Measurements from ENCODE around the gene NRDE2.

Gene NRDE2

DNA sequence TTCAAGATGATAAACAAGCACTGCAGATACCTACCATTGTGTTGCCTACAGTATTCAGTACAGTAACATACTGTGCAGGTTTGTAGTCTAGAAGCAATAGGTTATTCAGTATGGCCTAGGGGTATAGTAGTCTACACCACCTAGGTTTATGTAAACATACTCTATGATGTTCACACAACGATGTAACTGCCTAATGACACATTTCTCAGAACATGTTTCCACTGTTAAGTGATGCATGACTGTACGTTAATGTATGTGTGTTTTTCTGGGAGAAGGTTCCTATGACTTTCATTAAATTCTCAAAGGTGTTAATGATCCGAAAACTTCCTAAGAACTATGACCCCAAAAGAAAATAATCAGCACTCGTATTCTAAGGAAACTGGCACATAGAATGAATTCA, 44.2 kb upstream of the NRDE2 start (continued):
- TF ChIP-seq ZNF274 (IDR thresholded peaks at IDR 0.05; ENCODE audit: low read length): no peak
- TF ChIP-seq ZNF274 (tag by site-specific recombination; IDR thresholded peaks at IDR 0.05; ENCODE audit: borderline replicate concordance): no peak
- TF ChIP-seq, protein P1, sequence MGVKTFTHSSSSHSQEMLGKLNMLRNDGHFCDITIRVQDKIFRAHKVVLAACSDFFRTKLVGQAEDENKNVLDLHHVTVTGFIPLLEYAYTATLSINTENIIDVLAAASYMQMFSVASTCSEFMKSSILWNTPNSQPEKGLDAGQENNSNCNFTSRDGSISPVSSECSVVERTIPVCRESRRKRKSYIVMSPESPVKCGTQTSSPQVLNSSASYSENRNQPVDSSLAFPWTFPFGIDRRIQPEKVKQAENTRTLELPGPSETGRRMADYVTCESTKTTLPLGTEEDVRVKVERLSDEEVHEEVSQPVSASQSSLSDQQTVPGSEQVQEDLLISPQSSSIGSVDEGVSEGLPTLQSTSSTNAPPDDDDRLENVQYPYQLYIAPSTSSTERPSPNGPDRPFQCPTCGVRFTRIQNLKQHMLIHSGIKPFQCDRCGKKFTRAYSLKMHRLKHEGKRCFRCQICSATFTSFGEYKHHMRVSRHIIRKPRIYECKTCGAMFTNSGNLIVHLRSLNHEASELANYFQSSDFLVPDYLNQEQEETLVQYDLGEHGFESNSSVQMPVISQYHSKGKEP (tag by site-specific recombination; IDR thresholded peaks at IDR 0.05): peak; percentile 89
- TF ChIP-seq GLI2 (tag by site-specific recombination; IDR thresholded peaks at IDR 0.05; ENCODE audit: borderline replicate concordance, low read depth): peak; percentile 55; the same call in 1 of the 2 replicates
- TF ChIP-seq, protein P2, sequence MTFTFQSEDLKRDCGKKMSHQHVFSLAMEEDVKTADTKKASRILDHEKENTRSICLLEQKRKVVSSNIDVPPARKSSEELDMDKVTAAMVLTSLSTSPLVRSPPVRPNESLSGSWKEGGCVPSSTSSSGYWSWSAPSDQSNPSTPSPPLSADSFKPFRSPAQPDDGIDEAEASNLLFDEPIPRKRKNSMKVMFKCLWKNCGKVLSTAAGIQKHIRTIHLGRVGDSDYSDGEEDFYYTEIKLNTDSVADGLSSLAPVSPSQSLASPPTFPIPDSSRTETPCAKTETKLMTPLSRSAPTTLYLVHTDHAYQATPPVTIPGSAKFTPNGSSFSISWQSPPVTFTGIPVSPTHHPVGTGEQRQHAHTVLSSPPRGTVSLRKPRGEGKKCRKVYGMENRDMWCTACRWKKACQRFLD (tag by site-specific recombination; IDR thresholded peaks at IDR 0.05): no peak
- TF ChIP-seq WT1 (tag by site-specific recombination; IDR thresholded peaks at IDR 0.05): 0 out of 2 replicates have a peak, but pooled peaks have one; percentile 22
- TF ChIP-seq ZNF366 (tag by site-specific recombination; conservative IDR thresholded peaks at IDR 0.05): 0 out of 2 replicates have a peak, but pooled peaks have one; percentile 33
- TF ChIP-seq ZNF501 (tag by site-specific recombination; IDR thresholded peaks at IDR 0.05): no peak
- TF ChIP-seq, protein P3, sequence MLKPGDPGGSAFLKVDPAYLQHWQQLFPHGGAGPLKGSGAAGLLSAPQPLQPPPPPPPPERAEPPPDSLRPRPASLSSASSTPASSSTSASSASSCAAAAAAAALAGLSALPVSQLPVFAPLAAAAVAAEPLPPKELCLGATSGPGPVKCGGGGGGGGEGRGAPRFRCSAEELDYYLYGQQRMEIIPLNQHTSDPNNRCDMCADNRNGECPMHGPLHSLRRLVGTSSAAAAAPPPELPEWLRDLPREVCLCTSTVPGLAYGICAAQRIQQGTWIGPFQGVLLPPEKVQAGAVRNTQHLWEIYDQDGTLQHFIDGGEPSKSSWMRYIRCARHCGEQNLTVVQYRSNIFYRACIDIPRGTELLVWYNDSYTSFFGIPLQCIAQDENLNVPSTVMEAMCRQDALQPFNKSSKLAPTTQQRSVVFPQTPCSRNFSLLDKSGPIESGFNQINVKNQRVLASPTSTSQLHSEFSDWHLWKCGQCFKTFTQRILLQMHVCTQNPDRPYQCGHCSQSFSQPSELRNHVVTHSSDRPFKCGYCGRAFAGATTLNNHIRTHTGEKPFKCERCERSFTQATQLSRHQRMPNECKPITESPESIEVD (tag by site-specific recombination; IDR thresholded peaks at IDR 0.05): peak; percentile 84
- no peak for TF ChIP-seq ZNF146 (tag by site-specific recombination; IDR thresholded peaks at IDR 0.05)
- TF ChIP-seq, protein P4, sequence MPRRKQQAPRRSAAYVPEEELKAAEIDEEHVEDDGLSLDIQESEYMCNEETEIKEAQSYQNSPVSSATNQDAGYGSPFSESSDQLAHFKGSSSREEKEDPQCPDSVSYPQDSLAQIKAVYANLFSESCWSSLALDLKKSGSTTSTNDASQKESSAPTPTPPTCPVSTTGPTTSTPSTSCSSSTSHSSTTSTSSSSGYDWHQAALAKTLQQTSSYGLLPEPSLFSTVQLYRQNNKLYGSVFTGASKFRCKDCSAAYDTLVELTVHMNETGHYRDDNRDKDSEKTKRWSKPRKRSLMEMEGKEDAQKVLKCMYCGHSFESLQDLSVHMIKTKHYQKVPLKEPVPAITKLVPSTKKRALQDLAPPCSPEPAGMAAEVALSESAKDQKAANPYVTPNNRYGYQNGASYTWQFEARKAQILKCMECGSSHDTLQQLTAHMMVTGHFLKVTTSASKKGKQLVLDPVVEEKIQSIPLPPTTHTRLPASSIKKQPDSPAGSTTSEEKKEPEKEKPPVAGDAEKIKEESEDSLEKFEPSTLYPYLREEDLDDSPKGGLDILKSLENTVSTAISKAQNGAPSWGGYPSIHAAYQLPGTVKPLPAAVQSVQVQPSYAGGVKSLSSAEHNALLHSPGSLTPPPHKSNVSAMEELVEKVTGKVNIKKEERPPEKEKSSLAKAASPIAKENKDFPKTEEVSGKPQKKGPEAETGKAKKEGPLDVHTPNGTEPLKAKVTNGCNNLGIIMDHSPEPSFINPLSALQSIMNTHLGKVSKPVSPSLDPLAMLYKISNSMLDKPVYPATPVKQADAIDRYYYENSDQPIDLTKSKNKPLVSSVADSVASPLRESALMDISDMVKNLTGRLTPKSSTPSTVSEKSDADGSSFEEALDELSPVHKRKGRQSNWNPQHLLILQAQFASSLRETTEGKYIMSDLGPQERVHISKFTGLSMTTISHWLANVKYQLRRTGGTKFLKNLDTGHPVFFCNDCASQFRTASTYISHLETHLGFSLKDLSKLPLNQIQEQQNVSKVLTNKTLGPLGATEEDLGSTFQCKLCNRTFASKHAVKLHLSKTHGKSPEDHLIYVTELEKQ (tag by site-specific recombination; IDR thresholded peaks at IDR 0.05; ENCODE audit: borderline replicate concordance): peak; percentile 45; the same call in 1 of the 2 replicates

DNA sequence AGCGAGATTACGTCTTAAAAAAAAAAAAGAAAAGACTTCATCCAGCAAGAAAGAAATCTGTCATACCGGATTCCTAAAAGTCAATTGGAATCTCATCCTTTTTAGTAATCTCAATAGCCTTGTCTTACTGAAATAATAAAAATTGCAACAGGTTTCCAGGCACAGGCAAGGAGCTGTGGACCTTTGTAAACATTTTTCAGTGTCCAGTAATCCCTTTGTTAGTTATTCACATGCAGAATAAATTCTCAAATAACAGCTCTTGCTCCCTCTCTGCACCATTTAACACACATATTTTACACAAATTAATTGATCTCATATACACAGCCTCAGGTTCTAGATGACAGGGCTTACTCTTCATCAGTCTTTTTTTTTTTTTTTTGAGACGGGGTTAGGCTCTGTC, 43.1 kb upstream of the NRDE2 start:
- POLR2A ChIA-PET: interaction anchor here (0.6 kb wide), 1 partner anchor 517 kb away, joined by 4 read pairs; no protein-coding TSS in a partner anchor

More for the DNA sequence above, 43.1 kb upstream of the NRDE2 start:
- no peaks in the 10 kb centered on the region for H3K4me1 ChIP-seq (ENCODE audit: control insufficient read depth, insufficient read depth, low read length)
- H3K36me3 ChIP-seq (ENCODE audit: control insufficient read depth in 2 of 2, insufficient read depth in 1 of 2, low read length in 2 of 2): no peaks in the 10 kb centered on the region
- CTCF ChIA-PET: interaction anchor here (0.6 to 0.8 kb wide), 6 partner anchors 9 to 760 kb away, joined by 3 to 11 read pairs (median 4); no protein-coding TSS in a partner anchor
- TF ChIP-seq RBAK (tag by site-specific recombination; IDR thresholded peaks at IDR 0.05) (no peak), SCRT2 (tag by site-specific recombination; IDR thresholded peaks at IDR 0.05) (peak; percentile 58), SCRT1 (tag by site-specific recombination; IDR thresholded peaks at IDR 0.05; ENCODE audit: borderline replicate concordance) (0 out of 2 replicates have a peak, but pooled peaks have one; percentile 25), ZNF677 (tag by site-specific recombination; IDR thresholded peaks at IDR 0.05) (no peak)
- TF ChIP-seq, protein P3 (tag by site-specific recombination; IDR thresholded peaks at IDR 0.05): 0 out of 2 replicates have a peak, but pooled peaks have one; percentile 11
- TF ChIP-seq, protein P5, sequence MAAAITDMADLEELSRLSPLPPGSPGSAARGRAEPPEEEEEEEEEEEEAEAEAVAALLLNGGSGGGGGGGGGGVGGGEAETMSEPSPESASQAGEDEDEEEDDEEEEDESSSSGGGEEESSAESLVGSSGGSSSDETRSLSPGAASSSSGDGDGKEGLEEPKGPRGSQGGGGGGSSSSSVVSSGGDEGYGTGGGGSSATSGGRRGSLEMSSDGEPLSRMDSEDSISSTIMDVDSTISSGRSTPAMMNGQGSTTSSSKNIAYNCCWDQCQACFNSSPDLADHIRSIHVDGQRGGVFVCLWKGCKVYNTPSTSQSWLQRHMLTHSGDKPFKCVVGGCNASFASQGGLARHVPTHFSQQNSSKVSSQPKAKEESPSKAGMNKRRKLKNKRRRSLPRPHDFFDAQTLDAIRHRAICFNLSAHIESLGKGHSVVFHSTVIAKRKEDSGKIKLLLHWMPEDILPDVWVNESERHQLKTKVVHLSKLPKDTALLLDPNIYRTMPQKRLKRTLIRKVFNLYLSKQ (tag by site-specific recombination; IDR thresholded peaks at IDR 0.05; ENCODE audit: borderline replicate concordance): no peak
- no peaks in the 10 kb centered on the region for H3K9me3 ChIP-seq (ENCODE audit: control insufficient read depth, insufficient read depth, low read depth, low read length)
- H3K27ac ChIP-seq (ENCODE audit: extremely low read depth, low read depth, low read length): no peak overlapping the region
- no peak overlapping the region for H3K4me3 ChIP-seq (ENCODE audit: low read depth, low read length)
